Neural progenitor cell (in vitro differentiated cells): ENCODE measurements around the gene MMP2. TPM values are rescaled to one million over a fixed set of nuclear protein-coding genes. Genes with fewer than 3 reads are reported as not detected.

ENCODE experiments used
- DNase-seq: peaks from one replicate; pipeline ENCODE4 v3.0.0-alpha.2; 2016; ENCODE audit warnings: low spot score
- H2AFZ ChIP-seq: fragments of 200-600 bp; sonication (generic); replicated peaks from 2 replicates; pipeline ENCODE4 v1.6.1; 2016; ENCODE audit warnings: antibody characterized with exemption
- H3F3A ChIP-seq: fragments of 200-600 bp; sonication (generic); 2 replicates; pipeline ENCODE4 v1.6.1; 2016; ENCODE audit warnings: antibody characterized with exemption, low read depth
- H3K27ac ChIP-seq: fragments of 200-600 bp; sonication (generic); 2 replicates; pipeline ENCODE4 v1.5.1; 2016; ENCODE audit warnings: mild to moderate bottlenecking
- H3K27me3 ChIP-seq: fragments of 200-600 bp; sonication (generic); 2 replicates; pipeline ENCODE4 v1.6.1; 2016; ENCODE audit warnings: mild to moderate bottlenecking, moderate library complexity
- H3K36me3 ChIP-seq: fragments of 200-600 bp; sonication (generic); 2 replicates; pipeline ENCODE4 v1.5.1; 2016
- H3K4me1 ChIP-seq: fragments of 200-600 bp; sonication (generic); 2 replicates; pipeline ENCODE4 v1.6.1; 2016; ENCODE audit warnings: mixed run types
- H3K4me2 ChIP-seq: fragments of 200-600 bp; sonication (generic); 2 replicates; pipeline ENCODE4 v1.6.1; 2016
- H3K4me3 ChIP-seq: fragments of 200-600 bp; sonication (generic); 2 replicates; pipeline ENCODE4 v1.5.1; 2016
- H3K79me2 ChIP-seq: fragments of 200-600 bp; sonication (generic); 2 replicates; pipeline ENCODE4 v1.6.1; 2016; ENCODE audit warnings: low read depth
- H3K9ac ChIP-seq: fragments of 200-600 bp; sonication (generic); 2 replicates; pipeline ENCODE4 v1.6.1; 2016
- H3K9me3 ChIP-seq: fragments of 200-600 bp; sonication (generic); 2 replicates; pipeline ENCODE4 v1.5.1; 2016; ENCODE audit warnings: low read depth
- H4K20me1 ChIP-seq: fragments of 200-600 bp; sonication (generic); 2 replicates; pipeline ENCODE4 v1.6.1; 2016; ENCODE audit warnings: low read depth
- H3K27ac Mint-ChIP-seq: 3 replicates; pipeline ENCODE4 v1.8.0; 2021; ENCODE audit warnings: mixed read lengths
- H3K27me3 Mint-ChIP-seq: 2 replicates; pipeline ENCODE4 v1.8.0; 2022; ENCODE audit warnings: low read depth, mild to moderate bottlenecking, inconsistent platforms, moderate library complexity, mixed read lengths; ENCODE audit not compliant: insufficient read depth
- H3K36me3 Mint-ChIP-seq: 3 replicates; pipeline ENCODE4 v1.8.0; 2021; ENCODE audit warnings: mixed read lengths
- H3K4me1 Mint-ChIP-seq: 3 replicates; pipeline ENCODE4 v1.8.0; 2021; ENCODE audit warnings: mixed read lengths
- H3K4me3 Mint-ChIP-seq: 3 replicates; pipeline ENCODE4 v1.8.0; 2021; ENCODE audit warnings: mild to moderate bottlenecking, moderate library complexity, mixed read lengths
- H3K9me3 Mint-ChIP-seq: 3 replicates; pipeline ENCODE4 v1.8.0; 2020; ENCODE audit warnings: mixed read lengths
- EZH2 ChIP-seq: fragments of 200-600 bp; sonication (generic); IDR thresholded peaks from 2 replicates; pipeline ENCODE4 v1.6.1; 2017; ENCODE audit warnings: antibody characterized with exemption, mild to moderate bottlenecking, moderate library complexity
- EZH2phosphoT487 ChIP-seq: fragments of 200-600 bp; sonication (generic); IDR thresholded peaks from 2 replicates; pipeline ENCODE4 v1.6.1; 2017; ENCODE audit warnings: antibody characterized with exemption
- total RNA-seq: library from RNA; depleted of rRNA; stranded (reverse); fragments of >200 nt; gene quantifications from 2 replicates; pipeline ENCODE4 v1.2.3, GENCODE V29; 2015; ENCODE audit warnings: low replicate concordance
- TF ChIP-seq, protein P1 (sequence below): fragments of 200-600 bp; sonication (generic); IDR thresholded peaks from 2 replicates; pipeline ENCODE4 v1.5.1; 2017; ENCODE audit warnings: antibody characterized with exemption, mild to moderate bottlenecking

Gene MMP2
- total RNA-seq, 1 donor from 2014 or later: 18.3 TPM

DNA sequence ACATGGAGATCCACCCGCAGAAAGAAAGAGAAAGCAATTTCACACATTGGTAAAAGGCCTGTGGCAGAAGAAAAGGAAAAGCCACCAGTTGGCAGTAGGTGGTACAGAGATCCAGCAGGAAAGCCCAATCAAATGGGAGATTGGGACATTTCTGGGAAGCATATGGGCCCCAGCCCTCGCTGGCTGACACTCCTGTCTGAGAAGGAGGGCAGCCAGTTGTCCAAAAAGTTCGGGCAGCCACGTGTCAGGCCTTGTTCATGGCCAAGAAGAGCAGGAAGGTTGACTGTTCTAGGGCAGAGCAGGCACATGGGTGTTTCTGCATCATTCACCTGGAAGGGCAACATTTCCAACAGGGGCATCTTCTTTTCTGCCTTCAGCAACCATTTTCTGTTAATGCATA, 45.0 kb upstream of the MMP2 start:
- H4K20me1 ChIP-seq: no peaks in the 10 kb centered on the region
- H3K79me2 ChIP-seq: no peaks in the 10 kb centered on the region
- no peaks in the 10 kb centered on the region for H3K4me1 ChIP-seq
- no peak for DNase-seq
- no peaks in the 10 kb centered on the region for H3K9me3 ChIP-seq
- Mint-ChIP-seq H3K9me3 (peaks cover 3% of the 10 kb centered on the region), H3K27me3 (peaks cover 4% of the 10 kb centered on the region), H3K4me3 (no peak overlapping the region), H3K4me1 (no peaks in the 10 kb centered on the region), H3K27ac (no peak overlapping the region), H3K36me3 (no peaks in the 10 kb centered on the region)
- TF ChIP-seq EZH2phosphoT487: no peak
- H3K4me2 ChIP-seq: no peak overlapping the region
- H3K9ac ChIP-seq: no peak overlapping the region
- no peaks in the 10 kb centered on the region for H3K27me3 ChIP-seq
- no peak overlapping the region for H3K27ac ChIP-seq
- peak overlapping the region; percentile 42 for H2AFZ ChIP-seq
- H3F3A ChIP-seq: no peaks in the 10 kb centered on the region
- no peaks in the 10 kb centered on the region for H3K36me3 ChIP-seq
- no peak overlapping the region for H3K4me3 ChIP-seq

DNA sequence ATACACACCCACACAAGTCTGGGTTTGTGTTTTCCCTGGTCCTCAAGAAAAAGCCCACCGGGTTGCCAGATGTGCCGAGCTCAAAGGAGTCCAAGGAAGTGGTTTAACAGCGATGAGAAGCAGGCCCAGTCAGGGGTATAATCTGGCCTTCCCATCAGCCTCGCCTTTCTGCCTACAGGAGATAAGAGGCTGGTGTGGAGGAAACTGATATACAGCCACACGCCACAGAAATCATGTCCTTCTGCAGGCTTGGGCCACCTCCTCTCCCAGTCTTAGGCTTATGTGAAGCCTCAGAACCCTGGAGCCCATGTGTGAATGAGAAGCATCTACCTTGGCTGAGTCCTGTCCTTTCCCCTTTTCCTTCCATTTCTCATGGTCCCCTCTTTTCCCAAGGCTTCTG, 43.6 kb upstream of the MMP2 start:
- H3F3A ChIP-seq: no peaks in the 10 kb centered on the region
- DNase-seq: no peak
- H3K36me3 Mint-ChIP-seq: no peaks in the 10 kb centered on the region
- no peaks in the 10 kb centered on the region for H4K20me1 ChIP-seq
- H3K9me3 ChIP-seq: no peaks in the 10 kb centered on the region
- H3K4me1 ChIP-seq: no peaks in the 10 kb centered on the region
- H3K27me3 ChIP-seq: no peaks in the 10 kb centered on the region
- peaks cover 4% of the 10 kb centered on the region for H3K27me3 Mint-ChIP-seq
- no peaks in the 10 kb centered on the region for H3K79me2 ChIP-seq
- H3K27ac ChIP-seq: no peak overlapping the region
- no peak overlapping the region for H3K9ac ChIP-seq
- H3K4me3 Mint-ChIP-seq: no peak overlapping the region
- no peak overlapping the region for H3K4me3 ChIP-seq
- H3K4me1 Mint-ChIP-seq: peaks cover 3% of the 10 kb centered on the region
- no peaks in the 10 kb centered on the region for H3K36me3 ChIP-seq
- TF ChIP-seq, protein P1, sequence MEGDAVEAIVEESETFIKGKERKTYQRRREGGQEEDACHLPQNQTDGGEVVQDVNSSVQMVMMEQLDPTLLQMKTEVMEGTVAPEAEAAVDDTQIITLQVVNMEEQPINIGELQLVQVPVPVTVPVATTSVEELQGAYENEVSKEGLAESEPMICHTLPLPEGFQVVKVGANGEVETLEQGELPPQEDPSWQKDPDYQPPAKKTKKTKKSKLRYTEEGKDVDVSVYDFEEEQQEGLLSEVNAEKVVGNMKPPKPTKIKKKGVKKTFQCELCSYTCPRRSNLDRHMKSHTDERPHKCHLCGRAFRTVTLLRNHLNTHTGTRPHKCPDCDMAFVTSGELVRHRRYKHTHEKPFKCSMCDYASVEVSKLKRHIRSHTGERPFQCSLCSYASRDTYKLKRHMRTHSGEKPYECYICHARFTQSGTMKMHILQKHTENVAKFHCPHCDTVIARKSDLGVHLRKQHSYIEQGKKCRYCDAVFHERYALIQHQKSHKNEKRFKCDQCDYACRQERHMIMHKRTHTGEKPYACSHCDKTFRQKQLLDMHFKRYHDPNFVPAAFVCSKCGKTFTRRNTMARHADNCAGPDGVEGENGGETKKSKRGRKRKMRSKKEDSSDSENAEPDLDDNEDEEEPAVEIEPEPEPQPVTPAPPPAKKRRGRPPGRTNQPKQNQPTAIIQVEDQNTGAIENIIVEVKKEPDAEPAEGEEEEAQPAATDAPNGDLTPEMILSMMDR: no peak
- no peak for TF ChIP-seq EZH2phosphoT487
- no peak for TF ChIP-seq EZH2
- H3K4me2 ChIP-seq: no peak overlapping the region
- no peak overlapping the region for H3K27ac Mint-ChIP-seq
- peaks cover 3% of the 10 kb centered on the region for H3K9me3 Mint-ChIP-seq
- no peak overlapping the region for H2AFZ ChIP-seq

DNA sequence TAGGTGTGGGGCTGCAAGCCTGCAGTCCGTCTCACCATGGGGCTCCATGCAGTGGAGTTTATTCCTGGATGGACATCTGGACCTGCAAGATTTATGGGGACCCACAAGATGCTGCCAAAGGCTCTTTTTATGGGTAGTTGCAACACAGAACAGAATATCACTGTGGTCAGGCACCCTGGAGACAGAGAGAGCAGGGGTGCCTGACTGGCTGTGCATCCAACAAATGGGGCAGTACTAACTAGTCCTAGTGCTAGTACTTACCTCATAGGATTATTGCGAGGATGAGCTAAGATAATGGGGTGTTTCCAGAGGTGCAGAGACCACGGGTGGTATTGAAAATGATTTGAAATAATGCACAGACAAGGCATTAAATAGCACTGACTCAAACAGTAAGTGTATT, 42.4 kb upstream of the MMP2 start:
- Mint-ChIP-seq H3K4me3 (no peak overlapping the region), H3K9me3 (no peaks in the 10 kb centered on the region), H3K27me3 (peaks cover 4% of the 10 kb centered on the region), H3K4me1 (peaks cover 6% of the 10 kb centered on the region), H3K36me3 (no peaks in the 10 kb centered on the region), H3K27ac (no peak overlapping the region)
- Histone ChIP-seq H4K20me1 (no peaks in the 10 kb centered on the region), H3F3A (no peaks in the 10 kb centered on the region), H3K9ac (no peak overlapping the region), H3K27me3 (no peaks in the 10 kb centered on the region), H3K36me3 (no peaks in the 10 kb centered on the region), H2AFZ (no peak overlapping the region), H3K79me2 (no peaks in the 10 kb centered on the region), H3K27ac (no peak overlapping the region), H3K4me1 (no peaks in the 10 kb centered on the region), H3K9me3 (no peaks in the 10 kb centered on the region), H3K4me2 (no peak overlapping the region), H3K4me3 (no peak overlapping the region)
- TF ChIP-seq, protein P1: no peak
- TF ChIP-seq EZH2 (no peak), EZH2phosphoT487 (no peak)
- no peak for DNase-seq

DNA sequence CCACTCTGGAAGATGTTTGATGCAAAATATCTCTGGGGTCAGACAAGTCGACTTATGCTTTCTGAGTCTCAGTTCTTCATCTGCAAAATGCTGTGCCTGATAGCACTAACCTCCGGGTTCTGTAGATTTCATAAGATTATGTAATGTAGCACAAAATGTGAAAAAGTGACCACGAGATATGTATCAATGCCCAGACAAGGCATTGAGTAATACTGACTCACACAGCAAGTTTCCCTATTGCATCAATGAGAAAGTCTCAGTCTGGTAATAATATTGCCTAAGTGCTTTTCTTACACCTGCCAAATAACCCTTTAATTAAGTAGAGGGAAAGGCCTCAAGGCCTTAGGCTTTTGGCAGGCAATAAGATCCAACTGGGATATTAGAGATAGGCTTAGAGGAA, 41.4 kb upstream of the MMP2 start:
- Histone ChIP-seq H3K4me2 (no peak overlapping the region), H3K27ac (no peak overlapping the region), H2AFZ (no peak overlapping the region), H3K4me3 (no peak overlapping the region), H4K20me1 (no peaks in the 10 kb centered on the region), H3K79me2 (no peaks in the 10 kb centered on the region), H3K27me3 (no peaks in the 10 kb centered on the region), H3F3A (no peaks in the 10 kb centered on the region), H3K9me3 (no peaks in the 10 kb centered on the region), H3K36me3 (no peaks in the 10 kb centered on the region), H3K9ac (no peak overlapping the region), H3K4me1 (peaks cover 3% of the 10 kb centered on the region)
- Mint-ChIP-seq H3K4me3 (no peak overlapping the region), H3K4me1 (peaks cover 6% of the 10 kb centered on the region), H3K27ac (no peak overlapping the region), H3K36me3 (no peaks in the 10 kb centered on the region), H3K9me3 (no peaks in the 10 kb centered on the region), H3K27me3 (peaks cover 2% of the 10 kb centered on the region)
- DNase-seq: no peak
- TF ChIP-seq, protein P1: no peak
- no peak for TF ChIP-seq EZH2phosphoT487
- TF ChIP-seq EZH2: no peak
